ENCODE results near the gene JADE3. TPM values are rescaled to one million over a fixed set of nuclear protein-coding genes. Genes with fewer than 3 reads are reported as not detected.

The JADE3 gene
- polyA plus RNA-seq, 1 donor (not counting 4 experiments of a cell fraction or from before 2014, with no cell fraction given), result 8.2 TPM

DNA sequence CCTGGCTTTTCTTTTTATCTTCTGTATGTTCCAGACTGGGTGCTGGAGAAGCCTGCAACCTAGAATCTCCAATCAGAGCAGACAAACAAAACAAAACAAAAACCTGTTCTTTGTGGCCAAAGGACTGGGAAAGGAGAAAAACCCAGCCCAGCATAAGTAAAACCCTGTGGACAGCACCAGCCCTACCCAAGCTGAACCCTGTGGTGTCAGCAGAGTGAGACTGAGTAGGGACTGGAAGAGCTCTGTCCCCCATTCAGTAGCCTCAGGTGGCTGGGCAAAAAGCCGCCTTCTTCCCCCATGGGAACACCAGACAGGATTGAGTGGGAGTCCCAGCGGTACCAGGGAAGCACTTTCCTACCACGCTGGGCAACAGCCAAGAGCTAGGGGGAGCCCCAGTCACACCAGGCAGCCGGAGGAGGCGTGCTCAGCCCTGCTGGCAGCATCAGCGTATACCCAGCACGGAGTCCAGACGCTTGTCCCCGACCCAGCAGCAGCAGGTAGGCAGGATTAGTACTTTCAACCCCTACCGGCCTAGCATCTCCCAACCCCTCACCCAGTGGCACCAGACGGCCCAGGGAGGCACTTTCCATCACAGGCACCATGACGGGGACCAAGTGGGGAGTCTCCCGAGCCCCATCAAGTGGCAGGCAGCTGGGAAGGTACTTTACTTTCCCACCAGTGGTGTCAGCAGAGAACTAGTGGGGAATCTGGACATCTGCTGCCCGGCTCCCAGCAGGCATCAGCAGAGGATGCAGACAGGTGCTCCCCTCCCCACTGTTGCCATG is 8.6 kb upstream of the JADE3 start:
- peak overlapping the region; percentile 57 for H3K4me2 ChIP-seq (ENCODE audit: control insufficient read depth, extremely low read depth, insufficient read depth, low read depth, low read length)
- H3K36me3 ChIP-seq (ENCODE audit: control insufficient read depth in 2 of 2, extremely low read depth in 1 of 2, insufficient read depth in 2 of 2, low read length in 2 of 2), result no peaks in the 10 kb centered on the region
- FAIRE-seq (peak; percentile 17), DNase-seq (ENCODE audit: low read depth, low spot score) (no peak)
- no peak overlapping the region for H3K9ac ChIP-seq (ENCODE audit: control insufficient read depth, extremely low read depth, insufficient read depth, low read length)
- no peaks in the 10 kb centered on the region for H4K20me1 ChIP-seq (ENCODE audit: control insufficient read depth, extremely low read depth, insufficient read depth, low read length)
- peak overlapping the region; percentile 79 for H2AFZ ChIP-seq (ENCODE audit: control insufficient read depth, low read length)
- peak overlapping the region; percentile 14 to 61 (median 47) for H3K4me3 ChIP-seq (ENCODE audit: control insufficient read depth in 2 of 3, extremely low read depth in 1 of 3, insufficient read depth in 2 of 3, low read depth in 1 of 3, low read length in 3 of 3)
- H3K9me3 ChIP-seq (ENCODE audit: control insufficient read depth, low read depth, low read length), result no peaks in the 10 kb centered on the region
- H3K4me1 ChIP-seq (ENCODE audit: control insufficient read depth, extremely low read depth, insufficient read depth, low read length), result no peaks in the 10 kb centered on the region
- H3K27me3 ChIP-seq (ENCODE audit: control insufficient read depth, extremely low read depth, insufficient read depth, low read length), result no peaks in the 10 kb centered on the region
- TF ChIP-seq EZH2 (IDR thresholded peaks at IDR 0.05; ENCODE audit: low read length), result no peak
- TF ChIP-seq, protein P1, sequence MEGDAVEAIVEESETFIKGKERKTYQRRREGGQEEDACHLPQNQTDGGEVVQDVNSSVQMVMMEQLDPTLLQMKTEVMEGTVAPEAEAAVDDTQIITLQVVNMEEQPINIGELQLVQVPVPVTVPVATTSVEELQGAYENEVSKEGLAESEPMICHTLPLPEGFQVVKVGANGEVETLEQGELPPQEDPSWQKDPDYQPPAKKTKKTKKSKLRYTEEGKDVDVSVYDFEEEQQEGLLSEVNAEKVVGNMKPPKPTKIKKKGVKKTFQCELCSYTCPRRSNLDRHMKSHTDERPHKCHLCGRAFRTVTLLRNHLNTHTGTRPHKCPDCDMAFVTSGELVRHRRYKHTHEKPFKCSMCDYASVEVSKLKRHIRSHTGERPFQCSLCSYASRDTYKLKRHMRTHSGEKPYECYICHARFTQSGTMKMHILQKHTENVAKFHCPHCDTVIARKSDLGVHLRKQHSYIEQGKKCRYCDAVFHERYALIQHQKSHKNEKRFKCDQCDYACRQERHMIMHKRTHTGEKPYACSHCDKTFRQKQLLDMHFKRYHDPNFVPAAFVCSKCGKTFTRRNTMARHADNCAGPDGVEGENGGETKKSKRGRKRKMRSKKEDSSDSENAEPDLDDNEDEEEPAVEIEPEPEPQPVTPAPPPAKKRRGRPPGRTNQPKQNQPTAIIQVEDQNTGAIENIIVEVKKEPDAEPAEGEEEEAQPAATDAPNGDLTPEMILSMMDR (optimal IDR thresholded peaks at IDR 0.05 in 1 of 3, IDR thresholded peaks at IDR 0.05 in 1 of 3, conservative IDR thresholded peaks at IDR 0.05 in 1 of 3; ENCODE audit: extremely low read depth in 1 of 3, insufficient read depth in 2 of 3, low read length in 3 of 3), result peak; percentile 52 to 89 (median 79)
- no peaks in the 10 kb centered on the region for H3K9me1 ChIP-seq (ENCODE audit: control insufficient read depth, extremely low read depth, insufficient read depth, low read length)
- no peaks in the 10 kb centered on the region for H3K79me2 ChIP-seq (ENCODE audit: control insufficient read depth, insufficient read depth, low read length)
- dilution Hi-C loops (cut with MboI; ENCODE audit: extremely low pct_ligation_motif_present, low sequenced_read_pairs), result no loop called here
- no peak overlapping the region for H3K27ac ChIP-seq (ENCODE audit: control insufficient read depth, insufficient read depth, low read length)

GRCh38 chrX:46904626-46905025 is 7.6 kb upstream of the JADE3 start:
- Histone ChIP-seq H3K4me3 (ENCODE audit: control insufficient read depth in 2 of 3, extremely low read depth in 1 of 3, insufficient read depth in 2 of 3, low read depth in 1 of 3, low read length in 3 of 3) (no peak overlapping the region), H3K9me3 (ENCODE audit: control insufficient read depth, low read depth, low read length) (no peaks in the 10 kb centered on the region), H3K79me2 (ENCODE audit: control insufficient read depth, insufficient read depth, low read length) (no peaks in the 10 kb centered on the region), H2AFZ (ENCODE audit: control insufficient read depth, low read length) (no peak overlapping the region), H3K36me3 (ENCODE audit: control insufficient read depth in 2 of 2, extremely low read depth in 1 of 2, insufficient read depth in 2 of 2, low read length in 2 of 2) (no peaks in the 10 kb centered on the region), H3K4me1 (ENCODE audit: control insufficient read depth, extremely low read depth, insufficient read depth, low read length) (no peaks in the 10 kb centered on the region), H3K27ac (ENCODE audit: control insufficient read depth, insufficient read depth, low read length) (no peak overlapping the region), H3K9ac (ENCODE audit: control insufficient read depth, extremely low read depth, insufficient read depth, low read length) (no peak overlapping the region), H3K9me1 (ENCODE audit: control insufficient read depth, extremely low read depth, insufficient read depth, low read length) (no peaks in the 10 kb centered on the region), H3K27me3 (ENCODE audit: control insufficient read depth, extremely low read depth, insufficient read depth, low read length) (no peaks in the 10 kb centered on the region), H3K4me2 (ENCODE audit: control insufficient read depth, extremely low read depth, insufficient read depth, low read depth, low read length) (no peak overlapping the region), H4K20me1 (ENCODE audit: control insufficient read depth, extremely low read depth, insufficient read depth, low read length) (no peaks in the 10 kb centered on the region)
- TF ChIP-seq, protein P1 (optimal IDR thresholded peaks at IDR 0.05 in 1 of 3, IDR thresholded peaks at IDR 0.05 in 1 of 3, conservative IDR thresholded peaks at IDR 0.05 in 1 of 3; ENCODE audit: extremely low read depth in 1 of 3, insufficient read depth in 2 of 3, low read length in 3 of 3), result no peak
- TF ChIP-seq EZH2 (IDR thresholded peaks at IDR 0.05; ENCODE audit: low read length), result no peak
- dilution Hi-C loops (cut with MboI; ENCODE audit: extremely low pct_ligation_motif_present, low sequenced_read_pairs), result no loop called here
- FAIRE-seq (no peak), DNase-seq (ENCODE audit: low read depth, low spot score) (no peak)

Data from keratinocyte (primary cell).